ENCODE results near the gene PKM. TPM values are rescaled to one million over a fixed set of nuclear protein-coding genes. Genes with fewer than 3 reads are reported as not detected.

PKM gene
- total RNA-seq, 1 donor from 2014 or later: 984 TPM

GRCh38 chr15:72237029-72237852 is 6.3 kb upstream of the PKM start:
- intact Hi-C loops (cut with DNase I): no loop called here
- peak; percentile 83 for DNase-seq (ENCODE audit: low spot score)

- DNase-seq (ENCODE audit: low spot score): no peak
- intact Hi-C loops (cut with DNase I): no loop called here
Measured at GRCh38 chr15:72236381-72237003, 5.5 kb upstream of the PKM start.

GRCh38 chr15:72235298-72235697 is 4.3 kb upstream of the PKM start:
- DNase-seq (ENCODE audit: low spot score): no peak
- intact Hi-C loops (cut with DNase I): no loop called here

DNA sequence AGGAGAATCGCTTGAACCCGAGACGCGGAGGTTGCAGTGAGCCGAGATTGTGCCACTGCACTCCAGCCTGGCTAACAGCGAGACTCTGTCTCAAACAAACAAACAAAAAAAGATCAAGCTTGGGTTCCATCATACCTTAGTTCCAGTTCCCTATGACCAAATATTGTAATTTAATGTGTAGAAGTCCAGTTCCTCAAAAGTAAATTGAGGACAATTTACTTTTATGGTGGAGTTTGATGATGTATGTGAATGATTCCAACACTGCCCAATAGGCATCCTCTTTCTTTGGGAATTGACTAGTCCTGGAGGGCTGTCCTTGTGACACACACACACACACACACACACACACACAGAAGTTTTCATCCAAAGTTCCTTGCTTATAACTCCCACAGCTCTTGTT is 2.8 kb upstream of the PKM start:
- no peak for DNase-seq (ENCODE audit: low spot score)
- intact Hi-C loops (cut with DNase I): no loop called here

DNA sequence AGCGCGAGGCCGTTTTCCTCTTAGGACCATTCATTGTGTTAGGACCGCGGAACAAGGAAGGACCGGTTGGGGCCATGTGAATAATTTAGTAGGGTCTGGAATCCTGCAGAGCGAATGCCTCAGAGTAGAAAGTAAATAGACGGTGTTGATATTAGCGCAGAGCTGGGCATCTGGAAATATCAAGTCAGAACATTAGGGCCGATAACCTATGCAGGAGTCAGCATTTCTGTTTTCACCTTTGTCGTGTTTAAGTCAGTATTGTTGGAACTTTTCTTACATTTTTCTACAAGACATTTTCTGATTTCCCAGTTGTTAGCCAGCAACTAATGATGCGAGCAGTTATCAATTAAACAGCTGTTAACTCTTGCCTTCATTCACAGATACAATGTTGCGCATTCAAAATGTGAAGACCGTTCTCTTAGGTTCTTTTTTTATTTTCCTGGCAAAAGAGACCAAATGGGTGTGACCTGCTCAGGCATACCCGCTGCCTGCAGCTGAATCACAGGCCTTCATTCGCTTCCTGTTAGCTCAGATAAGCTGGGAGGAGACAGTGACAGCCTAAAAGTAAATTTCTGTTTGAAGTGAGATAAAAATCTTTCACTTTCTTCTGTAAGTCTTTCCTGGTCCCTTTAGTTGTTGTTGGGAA is 966 bp upstream of the PKM start:
- DNase-seq (ENCODE audit: low spot score): no peak
- intact Hi-C loops (cut with DNase I): loop anchor here (1.0 kb wide), 1 partner anchor 40 kb away; the partner anchor contains the start of gene PARP6

DNA sequence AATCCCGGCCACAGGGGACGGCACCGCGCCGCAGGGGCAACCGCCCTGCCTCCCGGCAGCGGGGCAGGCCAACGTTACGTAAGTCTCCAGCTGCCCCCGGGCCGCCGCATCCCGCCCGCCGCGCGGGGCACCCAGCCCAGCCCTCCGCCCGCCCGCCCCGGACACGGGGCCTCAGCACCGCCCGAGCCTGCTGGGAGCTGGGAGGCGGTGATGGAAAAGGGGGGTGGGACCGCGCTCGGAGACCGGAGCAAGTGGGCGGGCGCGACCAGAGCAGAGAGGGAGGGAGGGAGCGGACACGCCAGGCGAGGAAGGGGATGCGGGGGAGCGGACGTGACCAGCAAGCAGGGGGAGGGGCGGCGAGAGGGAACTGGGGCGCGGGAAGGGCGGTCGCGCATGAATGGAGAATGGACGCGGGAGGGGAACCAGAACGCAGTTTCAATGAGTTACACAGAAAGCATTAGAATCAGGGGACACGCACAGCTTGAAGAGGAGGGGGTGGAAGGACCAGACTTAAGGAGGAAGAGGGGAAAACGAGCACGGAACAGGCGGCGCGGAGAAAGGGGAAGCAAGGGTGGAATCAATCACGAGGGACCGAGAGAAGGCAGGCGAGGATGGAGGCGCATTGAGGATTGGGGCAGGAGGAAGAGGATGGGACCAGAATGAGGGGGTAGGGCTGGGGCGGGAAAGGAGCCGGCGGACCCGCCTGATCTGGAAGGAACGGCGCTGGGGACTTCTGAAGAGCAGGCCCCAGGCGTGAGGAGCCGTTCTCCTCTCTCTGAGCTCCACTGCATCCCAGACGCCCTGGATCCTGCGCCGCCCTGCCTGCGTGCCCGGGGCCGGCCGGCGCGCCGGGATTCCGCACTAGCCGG is 559 bp downstream of the PKM start:
- DNase-seq (ENCODE audit: low spot score): peak; percentile 97
- intact Hi-C loops (cut with DNase I): loop anchor here (1.0 kb wide), 2 partner anchors 27 to 42 kb away; partner anchors contain the start of gene PARP6

DNA sequence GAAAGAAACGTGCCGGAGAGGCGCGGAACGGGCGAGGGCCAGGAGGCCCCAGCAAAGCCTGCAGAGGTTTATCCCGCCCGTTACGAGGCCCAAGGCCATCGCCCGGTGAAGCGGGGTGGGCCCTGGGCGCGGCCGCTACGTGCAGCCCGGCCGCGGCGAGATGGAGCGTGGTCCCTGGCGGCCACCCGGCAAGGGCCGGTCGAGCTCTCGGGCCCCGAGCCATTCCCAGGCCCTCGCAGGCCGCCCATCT is 1.1 kb downstream of the PKM start:
- no peak for DNase-seq (ENCODE audit: low spot score)
- intact Hi-C loops (cut with DNase I): loop anchor here (1.0 to 5.0 kb wide), 2 partner anchors 27 to 113 kb away; partner anchors contain the start of genes MYO9A and SENP8

GRCh38 chr15:72229076-72229946 is 1.7 kb downstream of the PKM start:
- DNase-seq (ENCODE audit: low spot score): no peak
- intact Hi-C loops (cut with DNase I): loop anchor here (5.0 kb wide), 1 partner anchor 112 kb away; the partner anchor contains the start of genes MYO9A and SENP8

DNA sequence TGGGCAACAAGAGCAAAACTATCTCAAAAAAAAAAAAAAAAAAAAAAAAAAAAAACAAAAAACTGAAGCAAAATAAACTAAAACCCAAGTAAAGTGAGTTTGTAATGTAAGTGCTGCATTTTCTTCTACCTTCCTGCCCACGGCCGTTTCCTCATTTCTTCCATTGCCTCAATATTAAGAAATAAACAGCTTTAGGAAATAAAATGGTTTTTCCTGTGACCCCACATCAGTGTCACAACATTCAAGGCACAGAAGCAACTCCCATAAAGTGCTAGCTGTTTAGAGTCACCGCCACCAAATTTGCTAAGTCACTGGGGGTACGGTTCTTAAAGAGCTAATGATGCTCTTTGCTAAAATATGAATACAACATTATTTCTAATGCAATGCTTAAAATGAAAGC is 3.3 kb downstream of the PKM start:
- no peak for DNase-seq (ENCODE audit: low spot score)
- intact Hi-C loops (cut with DNase I): loop anchor here (5.0 kb wide), 1 partner anchor 110 kb away; the partner anchor contains the start of genes MYO9A and SENP8

DNA sequence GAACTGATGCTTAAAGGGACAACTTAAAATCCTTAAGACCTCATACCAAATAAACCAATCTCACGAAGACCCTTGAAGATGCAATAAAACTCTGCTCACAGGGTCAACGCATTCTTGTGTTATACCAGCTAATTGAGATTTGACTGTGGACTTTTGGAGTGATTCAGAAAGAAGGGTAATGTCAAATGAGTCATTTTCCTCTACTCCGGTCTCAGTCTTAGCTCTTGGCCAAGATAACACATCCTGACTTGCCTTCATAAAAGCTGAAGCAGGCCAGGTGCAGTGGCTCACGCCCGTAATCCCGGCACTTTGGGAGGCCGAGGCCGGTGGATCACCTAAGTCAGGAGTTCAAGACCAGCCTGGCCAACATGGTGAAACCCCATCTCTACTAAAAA is 3.8 kb downstream of the PKM start:
- DNase-seq (ENCODE audit: low spot score): no peak
- intact Hi-C loops (cut with DNase I): loop anchor here (5.0 kb wide), 1 partner anchor 110 kb away; the partner anchor contains the start of genes MYO9A and SENP8

DNA sequence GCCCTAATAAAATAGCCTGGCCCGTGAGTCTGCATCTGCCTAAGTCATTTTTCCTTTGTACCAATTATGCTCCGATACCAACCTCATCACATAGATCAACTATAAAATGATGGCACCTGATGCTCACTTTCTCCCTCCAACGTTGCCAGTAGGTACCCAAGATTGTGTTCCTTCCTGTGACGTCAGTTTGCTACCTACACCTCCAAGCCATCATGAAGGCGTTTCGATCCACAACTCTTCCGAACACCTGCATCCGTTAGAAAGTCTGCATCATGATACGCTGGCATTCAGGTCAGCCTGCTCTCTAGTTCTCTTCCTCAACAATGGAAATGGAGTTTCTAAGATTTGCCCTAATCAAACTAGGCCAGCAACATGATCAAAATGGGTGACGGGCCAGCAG is 7.7 kb downstream of the PKM start:
- intact Hi-C loops (cut with DNase I): no loop called here
- no peak for DNase-seq (ENCODE audit: low spot score)

DNA sequence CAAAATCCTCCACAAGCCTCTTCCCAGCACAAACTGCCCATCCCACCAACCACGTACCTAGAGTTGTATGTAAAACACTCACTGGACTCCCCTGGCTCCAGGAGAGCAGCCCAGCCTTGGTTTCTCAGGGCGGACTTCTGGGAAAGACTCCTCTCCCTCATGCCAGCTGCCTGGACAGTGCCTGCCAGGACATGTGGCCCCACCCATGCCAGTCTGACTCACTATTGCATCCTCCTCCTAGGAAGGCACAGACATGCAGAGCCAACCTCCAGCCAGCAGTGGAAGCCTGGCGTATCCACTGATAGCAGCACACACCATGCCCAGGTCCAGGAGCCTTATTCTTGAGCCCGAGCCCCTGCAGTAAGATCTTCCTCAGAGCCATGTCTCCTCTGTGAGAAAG is 8.6 kb downstream of the PKM start:
- peak; percentile 89 for DNase-seq (ENCODE audit: low spot score)
- intact Hi-C loops (cut with DNase I): no loop called here

GRCh38 chr15:72220687-72221086 is 10.3 kb downstream of the PKM start:
- intact Hi-C loops (cut with DNase I): no loop called here
- peak; percentile 53 for DNase-seq (ENCODE audit: low spot score)

GRCh38 chr15:72217216-72217615 is 13.8 kb downstream of the PKM start:
- no peak for DNase-seq (ENCODE audit: low spot score)
- intact Hi-C loops (cut with DNase I): no loop called here

DNA sequence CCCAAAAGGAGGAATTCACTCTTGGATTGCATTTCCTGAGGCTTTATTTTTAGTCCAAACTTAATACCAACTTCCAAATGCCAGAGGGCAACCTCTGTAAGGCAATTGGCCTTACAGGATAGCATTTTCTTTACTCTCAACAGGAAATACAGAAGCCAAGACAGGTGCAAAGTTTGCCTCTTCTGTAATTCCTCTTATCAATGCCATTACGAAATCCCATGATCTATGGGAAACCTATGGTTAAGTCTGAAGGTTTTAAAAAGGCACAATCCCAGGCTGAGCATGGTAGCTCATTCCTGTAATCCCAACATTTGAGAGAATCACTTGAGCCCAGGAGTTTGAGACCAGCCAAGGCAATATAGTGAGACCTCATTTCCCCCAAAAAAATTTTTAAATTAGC is 14.9 kb downstream of the PKM start:
- intact Hi-C loops (cut with DNase I): no loop called here
- no peak for DNase-seq (ENCODE audit: low spot score)

DNA sequence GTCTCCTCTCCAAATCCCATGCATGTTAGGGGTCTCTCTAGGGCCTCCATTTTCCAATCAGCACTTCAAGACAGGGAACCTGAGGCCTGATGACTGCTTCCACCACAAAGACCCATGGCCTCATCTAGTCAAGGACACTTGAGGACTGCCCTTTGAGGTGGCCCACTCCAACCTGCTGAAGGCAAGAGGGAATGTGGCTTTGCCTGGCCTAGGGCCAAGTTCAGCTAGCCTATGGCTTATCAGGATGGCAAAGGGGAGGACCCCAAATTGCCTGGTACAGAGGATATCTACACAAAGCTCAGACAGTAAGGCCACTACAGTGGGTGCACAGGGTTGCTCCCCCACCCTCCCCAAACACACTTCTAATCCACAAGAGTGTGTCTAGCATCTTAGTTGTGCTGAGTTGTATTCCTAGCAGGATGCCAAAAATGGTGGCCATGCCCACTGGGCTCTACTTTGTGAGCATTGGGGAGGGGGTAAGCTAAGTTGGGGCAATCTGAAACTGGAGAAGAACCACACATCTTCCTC is 23.4 kb downstream of the PKM start:
- DNase-seq (ENCODE audit: low spot score): peak; percentile 39
- intact Hi-C loops (cut with DNase I): no loop called here

- DNase-seq (ENCODE audit: low spot score): peak; percentile 73
- intact Hi-C loops (cut with DNase I): no loop called here
Measured at GRCh38 chr15:72206677-72207000, 24.4 kb downstream of the PKM start.

DNA sequence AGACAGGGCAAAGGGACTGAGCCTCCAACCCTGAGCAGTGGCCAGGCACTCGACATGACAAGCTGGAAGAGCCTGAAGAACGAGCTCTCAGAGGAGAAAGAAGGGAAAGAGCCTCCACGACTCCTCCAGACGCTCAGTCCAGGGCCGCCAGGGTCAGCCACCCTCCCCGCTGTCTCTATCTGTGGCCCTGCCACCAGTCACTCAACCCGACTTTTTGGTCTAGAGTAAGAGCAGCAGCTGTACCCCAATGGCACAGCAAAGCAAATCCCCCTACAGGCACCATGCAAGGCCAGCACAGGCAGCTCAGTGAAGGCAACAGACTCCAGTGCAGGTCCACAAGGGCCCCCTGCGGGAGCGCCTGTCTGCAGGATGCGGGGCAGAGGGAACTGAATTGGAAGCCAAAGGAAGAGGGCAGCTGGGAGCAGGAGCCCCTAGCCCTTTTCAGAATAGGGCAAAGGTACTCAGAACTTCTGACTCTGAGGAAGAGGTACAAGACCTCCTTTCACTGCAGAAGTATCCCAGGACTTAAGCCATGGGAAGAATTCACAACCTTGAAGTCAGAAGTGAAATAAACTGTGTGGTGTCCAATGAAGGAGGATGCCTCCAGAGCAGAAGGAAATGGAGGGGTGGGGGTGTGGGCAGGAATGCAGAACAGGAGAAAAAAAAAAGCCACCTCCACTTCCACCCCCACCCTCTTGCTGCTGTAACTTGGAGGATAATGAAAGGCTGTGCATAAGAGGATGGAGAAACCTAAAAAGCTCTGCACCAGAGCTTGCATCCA is 24.9 kb downstream of the PKM start:
- intact Hi-C loops (cut with DNase I): no loop called here
- DNase-seq (ENCODE audit: low spot score): no peak
